ENCODE results near the gene WDR46. TPM values are rescaled to one million over a fixed set of nuclear protein-coding genes. Genes with fewer than 3 reads are reported as not detected.

The WDR46 gene
- total and polyA plus RNA-seq, 2 of the 13 experiments (the other 11 are each of a cell fraction or from before 2014, with no cell fraction given) = 47.4 to 105 TPM

GRCh38 chr6:33288921-33289783 is at the start of gene WDR46, which contains the start of gene PFDN6 (continued):
- TF ChIP-seq CEBPZ (IDR thresholded peaks at IDR 0.05; ENCODE audit: low read length) (no peak), ZNF720 (CRISPR knock-in tag; IDR thresholded peaks at IDR 0.05) (no peak), GABPA (IDR thresholded peaks at IDR 0.05; ENCODE audit: low read depth, low read length) (peak; percentile 77), GABPA (CRISPR knock-in tag; IDR thresholded peaks at IDR 0.05; ENCODE audit: low read depth) (peak; percentile 99), HNF1A (IDR thresholded peaks at IDR 0.05; ENCODE audit: low read depth) (no peak; the same call in 1 of the 2 replicates), HNF1A (CRISPR knock-in tag; IDR thresholded peaks at IDR 0.05; ENCODE audit: borderline replicate concordance) (peak; percentile 46; the same call in 1 of the 2 replicates), SPEN (CRISPR knock-in tag; IDR thresholded peaks at IDR 0.05; ENCODE audit: low read depth) (peak; percentile 65), ZNF790 (CRISPR knock-in tag; IDR thresholded peaks at IDR 0.05; ENCODE audit: borderline replicate concordance) (no peak), BRCA1 (CRISPR knock-in tag; IDR thresholded peaks at IDR 0.05) (no peak), THAP8 (CRISPR knock-in tag; IDR thresholded peaks at IDR 0.05; ENCODE audit: borderline replicate concordance) (no peak), ZC3H4 (CRISPR knock-in tag; IDR thresholded peaks at IDR 0.05; ENCODE audit: borderline replicate concordance) (no peak), ZFY (CRISPR knock-in tag; IDR thresholded peaks at IDR 0.05) (no peak; the same call in 1 of the 2 replicates), ZNF570 (CRISPR knock-in tag; IDR thresholded peaks at IDR 0.05; ENCODE audit: borderline replicate concordance) (no peak), ZNF883 (CRISPR knock-in tag; IDR thresholded peaks at IDR 0.05; ENCODE audit: not compliant biosample characterization) (no peak), FOSL2 (CRISPR knock-in tag; IDR thresholded peaks at IDR 0.05) (no peak), ZEB1 (IDR thresholded peaks at IDR 0.05; ENCODE audit: insufficient replicate concordance, low read depth) (peak; percentile 81), ZSCAN22 (CRISPR knock-in tag; IDR thresholded peaks at IDR 0.05) (no peak), ZNF3 (CRISPR knock-in tag; IDR thresholded peaks at IDR 0.05) (no peak), HNF1B (CRISPR knock-in tag; IDR thresholded peaks at IDR 0.05) (peak; percentile 37; the same call in 1 of the 2 replicates)
- TF ChIP-seq, protein P1, sequence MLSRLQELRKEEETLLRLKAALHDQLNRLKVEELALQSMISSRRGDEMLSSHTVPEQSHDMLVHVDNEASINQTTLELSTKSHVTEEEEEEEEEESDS (CRISPR knock-in tag; IDR thresholded peaks at IDR 0.05; ENCODE audit: borderline replicate concordance) = no peak
